GM12878 (cell line): ENCODE measurements around the gene PITPNB.

Source experiments
- ATF2 ChIP-seq: IDR thresholded peaks from 2 replicates; pipeline ENCODE4 v1.6.1; 2012; ENCODE audit warnings: low read length, inconsistent platforms
- BRCA1 ChIP-seq: IDR thresholded peaks from 2 replicates; pipeline ENCODE4 v1.6.1; 2011; ENCODE audit warnings: low read depth, low read length, improper control_type of control experiment
- CBFB ChIP-seq: IDR thresholded peaks from 2 replicates; pipeline ENCODE4 v1.6.1; 2016; ENCODE audit warnings: antibody characterized with exemption, low read depth
- CTCF ChIP-seq, 3 experiments: IDR thresholded peaks in 2 of 3; conservative IDR thresholded peaks in 1 of 3; 2 replicates each; pipeline ENCODE4 v1.5.1; 2011; ENCODE audit warnings: low read depth in 3 of 3, low read length in 3 of 3, mild to moderate bottlenecking in 3 of 3, control low read depth in 2 of 3, moderate library complexity in 2 of 3, inconsistent platforms in 1 of 3, mixed read lengths in 1 of 3; ENCODE audit not compliant: control insufficient read depth in 2 of 3, insufficient read depth in 1 of 3; ENCODE audit errors: extremely low read depth in 1 of 3
- E2F4 ChIP-seq: IDR thresholded peaks from 2 replicates; pipeline ENCODE4 v1.6.1; 2012; ENCODE audit warnings: low read depth, low read length, improper control_type of control experiment
- ELK1 ChIP-seq: IDR thresholded peaks from 2 replicates; pipeline ENCODE4 v1.6.1; 2012; ENCODE audit warnings: low read depth, low read length, improper control_type of control experiment
- FOXM1 ChIP-seq: IDR thresholded peaks from 2 replicates; pipeline ENCODE4 v1.6.1; 2012; ENCODE audit warnings: low read depth, mild to moderate bottlenecking, inconsistent platforms, low read length, moderate library complexity
- IRF5 ChIP-seq: fragments of 450-650 bp; IDR thresholded peaks from 2 replicates; pipeline ENCODE4 v1.6.1; 2017; ENCODE audit warnings: borderline replicate concordance
- JUNB ChIP-seq: IDR thresholded peaks from 2 replicates; pipeline ENCODE4 v1.6.1; 2016; ENCODE audit warnings: antibody characterized with exemption, mild to moderate bottlenecking
- RAD21 ChIP-seq: IDR thresholded peaks from 2 replicates; pipeline ENCODE4 v1.6.1; 2011; ENCODE audit warnings: mild to moderate bottlenecking, low read depth, low read length, moderate library complexity; ENCODE audit not compliant: insufficient read depth
- RELB ChIP-seq: fragments of 450-650 bp; IDR thresholded peaks from 2 replicates; pipeline ENCODE4 v1.6.1; 2017; ENCODE audit warnings: low read depth, mild to moderate bottlenecking, moderate library complexity
- SP1 ChIP-seq: IDR thresholded peaks from one replicate; pipeline ENCODE4 v1.6.1; 2011; ENCODE audit warnings: low read depth, low read length
- YBX1 ChIP-seq: fragments of 450-650 bp; IDR thresholded peaks from 2 replicates; pipeline ENCODE4 v1.6.1; 2016; ENCODE audit warnings: antibody characterized with exemption
- ZNF217 ChIP-seq: fragments of 450-650 bp; IDR thresholded peaks from 2 replicates; pipeline ENCODE4 v1.6.1; 2017; ENCODE audit warnings: antibody characterized with exemption, mild to moderate bottlenecking

GRCh38 chr22:27947448-27947847 lies 28.4 kb upstream of the PITPNB start:
- TF ChIP-seq E2F4 (no peak), CTCF (IDR thresholded peaks at IDR 0.05 in 2 of 3, conservative IDR thresholded peaks at IDR 0.05 in 1 of 3; ENCODE audit: control insufficient read depth in 2 of 3, extremely low read depth in 1 of 3, insufficient read depth in 1 of 3, low read depth in 3 of 3, low read length in 3 of 3) (no peak), SP1 (no peak), CBFB (no peak), JUNB (no peak), FOXM1 (no peak), RELB (no peak), ELK1 (no peak), ZNF217 (no peak), IRF5 (no peak), BRCA1 (no peak), ATF2 (no peak), YBX1 (no peak), RAD21 (no peak)
